H9 (cell line): ENCODE measurements around the gene NDUFS2. TPM values are rescaled to one million over a fixed set of nuclear protein-coding genes. Genes with fewer than 3 reads are reported as not detected.

Experiments
- DNase-seq: peaks from one replicate; pipeline ENCODE4 v3.0.0-alpha.2; 2017
- H2AFZ ChIP-seq: one replicate; pipeline ENCODE4 v1.6.1; 2013; ENCODE audit warnings: mild to moderate bottlenecking, low read length, control low read depth, moderate library complexity
- H2AK5ac ChIP-seq: 2 replicates; pipeline ENCODE4 v1.6.1; 2013; ENCODE audit warnings: low read length, control low read depth, mixed read lengths; ENCODE audit not compliant: insufficient read length
- H2BK120ac ChIP-seq: one replicate; pipeline ENCODE4 v1.6.1; 2013; ENCODE audit warnings: low read depth, mild to moderate bottlenecking, low read length, control low read depth, inconsistent platforms; ENCODE audit not compliant: poor library complexity, severe bottlenecking
- H2BK12ac ChIP-seq: 2 replicates; pipeline ENCODE4 v1.6.1; 2013; ENCODE audit warnings: low read length, control low read depth, mixed read lengths, low read depth; ENCODE audit not compliant: insufficient read length
- H2BK15ac ChIP-seq: 2 replicates; pipeline ENCODE4 v1.6.1; 2013; ENCODE audit warnings: low read depth, low read length, control low read depth
- H2BK20ac ChIP-seq: one replicate; pipeline ENCODE4 v1.6.1; 2013; ENCODE audit warnings: low read depth, mild to moderate bottlenecking, low read length, control low read depth, inconsistent platforms; ENCODE audit not compliant: poor library complexity, severe bottlenecking
- H2BK5ac ChIP-seq: 2 replicates; pipeline ENCODE4 v1.6.1; 2013; ENCODE audit warnings: low read length, control low read depth, mixed read lengths; ENCODE audit not compliant: insufficient read length
- H3K14ac ChIP-seq: 2 replicates; pipeline ENCODE4 v1.6.1; 2013; ENCODE audit warnings: low read length, control low read depth; ENCODE audit not compliant: insufficient read depth
- H3K18ac ChIP-seq: 2 replicates; pipeline ENCODE4 v1.6.1; 2013; ENCODE audit warnings: low read depth, mild to moderate bottlenecking, mixed read lengths, low read length, control low read depth; ENCODE audit not compliant: insufficient read length
- H3K23ac ChIP-seq: 2 replicates; pipeline ENCODE4 v1.6.1; 2013; ENCODE audit warnings: low read length, control low read depth, mixed read lengths, low read depth; ENCODE audit not compliant: insufficient read length
- H3K23me2 ChIP-seq: 2 replicates; pipeline ENCODE4 v1.6.1; 2013; ENCODE audit warnings: low read depth, mild to moderate bottlenecking, mixed read lengths, low read length, control low read depth; ENCODE audit not compliant: insufficient read length, poor library complexity, severe bottlenecking
- H3K27ac ChIP-seq: 2 replicates; pipeline ENCODE4 v1.5.1; 2013; ENCODE audit warnings: low read length, control low read depth, mixed read lengths, low read depth; ENCODE audit not compliant: insufficient read length
- H3K27me3 ChIP-seq: 2 replicates; pipeline ENCODE4 v1.6.1; 2013; ENCODE audit warnings: low read length, control low read depth, inconsistent platforms; ENCODE audit not compliant: insufficient read depth
- H3K4ac ChIP-seq: 2 replicates; pipeline ENCODE4 v1.6.1; 2013; ENCODE audit warnings: low read depth, mild to moderate bottlenecking, control low read depth, inconsistent platforms, low read length, moderate library complexity
- H3K4me1 ChIP-seq: 2 replicates; pipeline ENCODE4 v1.6.1; 2013; ENCODE audit warnings: low read length, control low read depth, inconsistent platforms; ENCODE audit not compliant: insufficient read depth
- H3K4me2 ChIP-seq: 2 replicates; pipeline ENCODE4 v1.6.1; 2013; ENCODE audit warnings: low read length, control low read depth, mixed read lengths; ENCODE audit not compliant: insufficient read length, insufficient read depth
- H3K56ac ChIP-seq: 2 replicates; pipeline ENCODE4 v1.6.1; 2013; ENCODE audit warnings: low read depth, mild to moderate bottlenecking, mixed read lengths, low read length, control low read depth; ENCODE audit not compliant: insufficient read length
- H3K79me1 ChIP-seq: 2 replicates; pipeline ENCODE4 v1.6.1; 2013; ENCODE audit warnings: low read depth, mild to moderate bottlenecking, moderate library complexity, low read length, control low read depth, inconsistent platforms; ENCODE audit not compliant: insufficient read depth, poor library complexity, severe bottlenecking
- H3K79me2 ChIP-seq: 2 replicates; pipeline ENCODE4 v1.6.1; 2013; ENCODE audit warnings: low read length, control low read depth, inconsistent platforms; ENCODE audit not compliant: insufficient read depth
- H3K9ac ChIP-seq: 2 replicates; pipeline ENCODE4 v1.6.1; 2013; ENCODE audit warnings: low read length, control low read depth, mixed read lengths; ENCODE audit not compliant: insufficient read length; ENCODE audit errors: extremely low read depth
- H3K9me3 ChIP-seq: one replicate; pipeline ENCODE4 v1.6.1; 2013; ENCODE audit warnings: low read depth, low read length, inconsistent platforms; ENCODE audit not compliant: control insufficient read depth
- H3T11ph ChIP-seq: one replicate; pipeline ENCODE4 v1.6.1; 2013; ENCODE audit warnings: mild to moderate bottlenecking, low read length, control low read depth, inconsistent platforms
- H4K20me1 ChIP-seq: one replicate; pipeline ENCODE4 v1.6.1; 2013; ENCODE audit not compliant: control insufficient read depth, insufficient read length, insufficient read depth
- H4K5ac ChIP-seq: 2 replicates; pipeline ENCODE4 v1.6.1; 2013; ENCODE audit warnings: low read depth, mild to moderate bottlenecking, mixed read lengths, low read length, control low read depth; ENCODE audit not compliant: insufficient read length
- H4K8ac ChIP-seq: replicated peaks from 2 replicates; pipeline ENCODE4 v1.6.1; 2013; ENCODE audit warnings: low read length, control low read depth, mixed read lengths, low read depth; ENCODE audit not compliant: insufficient read length
- H4K91ac ChIP-seq: 2 replicates; pipeline ENCODE4 v1.6.1; 2013; ENCODE audit warnings: low read depth, mild to moderate bottlenecking, moderate library complexity, mixed read lengths, low read length, control low read depth; ENCODE audit not compliant: insufficient read length
- H3K27ac Mint-ChIP-seq, 3 experiments: 2 replicates in 2 of 3; 3 replicates in 1 of 3; pipeline ENCODE4 v1.8.0; 2020 to 2021; ENCODE audit warnings: mixed read lengths in 3 of 3, mild to moderate bottlenecking in 1 of 3, moderate library complexity in 1 of 3
- H3K27me3 Mint-ChIP-seq: 2 replicates; pipeline ENCODE4 v1.8.0; 2021; ENCODE audit warnings: low read depth, mild to moderate bottlenecking, moderate library complexity, mixed read lengths
- H3K36me3 Mint-ChIP-seq, 3 experiments: 2 replicates in 2 of 3; 3 replicates in 1 of 3; pipeline ENCODE4 v1.8.0; 2020 to 2021; ENCODE audit warnings: low read depth in 3 of 3, mixed read lengths in 3 of 3; ENCODE audit not compliant: insufficient read depth in 1 of 3
- H3K4me1 Mint-ChIP-seq, 2 experiments: 2 replicates each; pipeline ENCODE4 v1.8.0; 2020; ENCODE audit warnings: mixed read lengths in 2 of 2
- H3K4me3 Mint-ChIP-seq, 2 experiments: 2 replicates in 1 of 2; 3 replicates in 1 of 2; pipeline ENCODE4 v1.8.0; 2020 to 2021; ENCODE audit warnings: mild to moderate bottlenecking in 2 of 2, mixed read lengths in 2 of 2, moderate library complexity in 1 of 2
- H3K9me3 Mint-ChIP-seq, 2 experiments: 2 replicates in 1 of 2; 3 replicates in 1 of 2; pipeline ENCODE4 v1.8.0; 2020; ENCODE audit warnings: mild to moderate bottlenecking in 2 of 2, mixed read lengths in 2 of 2, moderate library complexity in 1 of 2
- CTCF ChIP-seq: fragments of 200-600 bp; sonication (generic); conservative IDR thresholded peaks from 3 replicates; pipeline ENCODE4 v1.8.0; 2021; ENCODE audit warnings: antibody characterized with exemption, mild to moderate bottlenecking
- WGBS: extraction: QIAGEN DNeasy Blood & Tissue Kit; methylation state at CpG from one replicate; pipeline ENCODE4 v1.1.7; 2013; ENCODE audit warnings: missing lambda C conversion rate, low lambda C conversion rate, mixed read lengths; ENCODE audit not compliant: insufficient read length; ENCODE audit errors: extremely low coverage; 5-methylcytosine and 5-hydroxymethylcytosine counted together
- total RNA-seq: library from RNA; stranded (reverse); gene quantifications from 2 replicates; pipeline ENCODE4 v1.2.1, GENCODE V29; 2021

NDUFS2 gene
- total RNA-seq, 1 experiment from 2014 or later = 84.5 TPM

- Histone ChIP-seq H3K27me3 (no peaks in the 10 kb centered on the region), H3K9ac (no peak overlapping the region), H4K91ac (no peak overlapping the region), H3K56ac (no peak overlapping the region), H3K4me2 (no peak overlapping the region), H3K79me2 (no peaks in the 10 kb centered on the region), H3K27ac (no peak overlapping the region), H2AK5ac (no peak overlapping the region), H3K79me1 (no peaks in the 10 kb centered on the region), H3K18ac (no peak overlapping the region), H4K5ac (no peak overlapping the region), H2BK12ac (no peak overlapping the region), H2BK120ac (no peak overlapping the region), H2BK15ac (no peak overlapping the region), H3K23me2 (peaks cover 6% of the 10 kb centered on the region), H4K20me1 (peaks cover 3% of the 10 kb centered on the region), H3T11ph (no peak overlapping the region), H4K8ac (no peak overlapping the region), H3K4me1 (no peaks in the 10 kb centered on the region; the same call in 1 of the 2 replicates), H2BK5ac (no peak overlapping the region), H3K9me3 (no peaks in the 10 kb centered on the region), H3K23ac (no peak overlapping the region), H2AFZ (no peak overlapping the region), H2BK20ac (no peak overlapping the region), H3K14ac (no peak overlapping the region), H3K4ac (no peak overlapping the region)
- DNase-seq = no peak
- Mint-ChIP-seq H3K4me3 (no peak overlapping the region), H3K36me3 (peaks cover 0 to 6% (median 2%) of the 10 kb centered on the region in 3 experiments; a peak in 5 of 7 replicates), H3K27me3 (peaks cover 5% of the 10 kb centered on the region), H3K27ac (no peak overlapping the region), H3K4me1 (peaks cover 24 to 27% of the 10 kb centered on the region in 2 experiments), H3K9me3 (no peaks in the 10 kb centered on the region)
- no CpG with 5 or more reads among the region's 1 CpG for WGBS
- peak; percentile 60; the same call in 2 of the 3 replicates for TF ChIP-seq CTCF
Measured at GRCh38 chr1:161180639-161181038, 21.5 kb upstream of the NDUFS2 start.
